ENCODE measurements around the gene C2orf92. TPM values are rescaled to one million over a fixed set of nuclear protein-coding genes. Genes with fewer than 3 reads are reported as not detected.

The C2orf92 gene
- total RNA-seq, 1 donor: 2.5 TPM

DNA sequence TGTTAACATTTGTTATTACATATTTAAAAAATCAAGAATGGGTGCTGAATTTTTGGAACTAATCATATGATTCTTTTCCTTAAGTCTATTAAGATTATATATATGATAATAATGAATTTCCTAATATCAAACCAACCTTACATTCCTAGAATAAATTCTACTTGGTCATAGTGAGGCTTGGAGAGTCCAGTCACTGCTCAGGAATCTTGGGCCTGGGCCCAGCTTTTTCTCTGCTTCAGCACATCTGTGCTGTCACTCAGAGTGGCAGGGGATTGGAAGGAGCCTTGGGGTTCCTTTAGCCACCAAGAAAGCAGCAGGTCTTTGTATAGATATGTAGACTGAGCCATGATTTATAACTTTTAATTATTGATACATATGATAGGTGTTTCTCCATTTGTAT lies 24.0 kb downstream of the C2orf92 start:
- H3K9me3 ChIP-seq (ENCODE audit: low read depth, low read length): no peaks in the 10 kb centered on the region
- DNase-seq (ENCODE audit: insufficient read length, low spot score, missing footprints): no peak
- H4K20me1 ChIP-seq (ENCODE audit: insufficient read depth, low read length): no peaks in the 10 kb centered on the region
- TF ChIP-seq CTCF (IDR thresholded peaks at IDR 0.05; ENCODE audit: extremely low read depth, low read depth, low read length): no peak
- no peaks in the 10 kb centered on the region for H3K27me3 ChIP-seq (ENCODE audit: insufficient read depth, low read length)
- H3K79me2 ChIP-seq (ENCODE audit: insufficient read depth, low read length): no peaks in the 10 kb centered on the region
- H3K4me3 ChIP-seq (ENCODE audit: insufficient read depth, low read length): no peak overlapping the region
- H3K4me1 ChIP-seq (ENCODE audit: insufficient read depth, low read length): no peaks in the 10 kb centered on the region
- H3K36me3 ChIP-seq (ENCODE audit: insufficient read depth, low read length): no peaks in the 10 kb centered on the region
- no peak overlapping the region for H3K4me2 ChIP-seq (ENCODE audit: insufficient read depth, low read length)
- no peak overlapping the region for H2AFZ ChIP-seq (ENCODE audit: low read length)
- no peak overlapping the region for H3K27ac ChIP-seq (ENCODE audit: low read depth, low read length)

DNA sequence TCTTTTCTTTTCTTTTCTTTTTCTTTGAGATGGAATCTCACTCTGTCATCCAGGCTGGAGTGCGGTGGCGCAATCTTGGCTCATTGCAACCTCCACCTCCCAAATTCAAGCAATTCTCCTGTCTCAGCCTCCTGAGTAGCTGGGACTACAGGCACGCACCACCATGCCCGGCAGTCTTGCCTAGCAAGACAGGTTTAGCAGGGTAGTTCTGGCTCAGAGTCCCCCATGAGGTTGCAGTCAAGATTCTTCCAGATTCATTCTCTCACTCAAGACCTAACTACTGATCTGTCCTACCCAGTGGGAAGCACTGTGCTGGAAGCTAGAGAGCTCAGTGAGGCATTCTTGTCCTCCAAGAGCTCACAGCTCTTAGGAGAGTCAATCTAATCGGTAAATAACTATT lies 26.2 kb downstream of the C2orf92 start:
- Histone ChIP-seq H3K27ac (ENCODE audit: low read depth, low read length) (no peak overlapping the region), H3K27me3 (ENCODE audit: insufficient read depth, low read length) (no peaks in the 10 kb centered on the region), H4K20me1 (ENCODE audit: insufficient read depth, low read length) (no peaks in the 10 kb centered on the region), H3K4me1 (ENCODE audit: insufficient read depth, low read length) (no peaks in the 10 kb centered on the region), H3K79me2 (ENCODE audit: insufficient read depth, low read length) (no peaks in the 10 kb centered on the region), H3K4me2 (ENCODE audit: insufficient read depth, low read length) (no peak overlapping the region), H3K4me3 (ENCODE audit: insufficient read depth, low read length) (no peak overlapping the region), H3K9me3 (ENCODE audit: low read depth, low read length) (no peaks in the 10 kb centered on the region), H3K36me3 (ENCODE audit: insufficient read depth, low read length) (no peaks in the 10 kb centered on the region), H2AFZ (ENCODE audit: low read length) (no peak overlapping the region)
- TF ChIP-seq CTCF (IDR thresholded peaks at IDR 0.05; ENCODE audit: extremely low read depth, low read depth, low read length): no peak
- DNase-seq (ENCODE audit: insufficient read length, low spot score, missing footprints): no peak

DNA sequence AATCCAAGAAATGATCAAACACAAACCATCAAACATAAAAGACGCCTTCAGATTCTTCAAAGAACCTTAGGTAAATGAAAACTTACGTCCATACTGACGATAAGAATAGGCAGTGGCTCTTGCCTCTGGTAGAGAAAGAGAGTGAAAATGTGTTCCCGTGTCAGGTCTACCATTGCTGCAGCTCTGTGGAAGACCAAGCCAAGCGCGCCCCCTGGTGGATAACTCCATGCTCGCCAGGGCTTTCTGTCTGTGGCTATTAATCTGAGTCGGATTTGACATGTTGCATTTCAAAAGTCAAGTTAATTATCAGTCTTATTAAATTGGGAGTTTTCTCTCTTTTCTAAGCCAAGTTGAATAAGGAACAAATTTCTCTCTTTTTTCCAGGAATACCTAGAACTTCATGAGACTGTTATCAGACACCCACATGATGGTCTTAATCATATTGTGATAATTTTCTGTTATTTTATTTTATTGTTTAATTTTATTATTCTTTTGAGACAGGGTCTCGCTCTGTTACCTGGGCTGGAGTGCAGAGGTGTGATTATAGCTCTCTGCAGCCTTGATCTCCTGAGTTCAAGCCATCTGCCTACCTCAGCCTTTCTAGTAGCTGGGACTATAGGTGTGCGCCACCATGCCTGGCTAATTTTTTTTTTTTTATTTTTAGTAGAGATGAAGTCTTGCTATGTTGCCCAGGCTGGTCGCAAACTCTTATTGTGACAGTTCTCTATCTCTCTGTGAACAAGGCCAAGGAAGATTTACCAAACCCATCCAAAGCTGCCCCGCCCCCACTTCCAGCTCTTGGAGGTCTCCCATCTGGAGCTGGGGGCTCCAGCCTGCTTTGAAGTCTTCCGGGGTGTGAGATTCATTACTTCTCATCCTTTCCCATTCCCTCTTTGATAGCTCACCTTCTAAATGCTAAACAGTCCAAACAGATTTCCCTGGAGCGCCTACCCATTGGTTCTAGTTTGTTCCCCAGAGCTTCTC lies 28.0 kb downstream of the C2orf92 start:
- no peaks in the 10 kb centered on the region for H3K36me3 ChIP-seq (ENCODE audit: insufficient read depth, low read length)
- peak; percentile 94 for TF ChIP-seq CTCF (IDR thresholded peaks at IDR 0.05; ENCODE audit: extremely low read depth, low read depth, low read length)
- H3K27me3 ChIP-seq (ENCODE audit: insufficient read depth, low read length): no peaks in the 10 kb centered on the region
- H3K4me2 ChIP-seq (ENCODE audit: insufficient read depth, low read length): peak overlapping the region; percentile 80
- peak overlapping the region; percentile 23 for H2AFZ ChIP-seq (ENCODE audit: low read length)
- no peaks in the 10 kb centered on the region for H3K9me3 ChIP-seq (ENCODE audit: low read depth, low read length)
- no peaks in the 10 kb centered on the region for H4K20me1 ChIP-seq (ENCODE audit: insufficient read depth, low read length)
- no peaks in the 10 kb centered on the region for H3K79me2 ChIP-seq (ENCODE audit: insufficient read depth, low read length)
- no peak overlapping the region for H3K27ac ChIP-seq (ENCODE audit: low read depth, low read length)
- peak; percentile 85 for DNase-seq (ENCODE audit: insufficient read length, low spot score, missing footprints)
- H3K4me1 ChIP-seq (ENCODE audit: insufficient read depth, low read length): peaks cover 11% of the 10 kb centered on the region
- peak overlapping the region; percentile 61 for H3K4me3 ChIP-seq (ENCODE audit: insufficient read depth, low read length)

- H3K27me3 ChIP-seq (ENCODE audit: insufficient read depth, low read length): no peaks in the 10 kb centered on the region
- no peaks in the 10 kb centered on the region for H4K20me1 ChIP-seq (ENCODE audit: insufficient read depth, low read length)
- peaks cover 11% of the 10 kb centered on the region for H3K4me1 ChIP-seq (ENCODE audit: insufficient read depth, low read length)
- no peak overlapping the region for H3K27ac ChIP-seq (ENCODE audit: low read depth, low read length)
- no peak overlapping the region for H3K4me3 ChIP-seq (ENCODE audit: insufficient read depth, low read length)
- no peak for DNase-seq (ENCODE audit: insufficient read length, low spot score, missing footprints)
- H3K4me2 ChIP-seq (ENCODE audit: insufficient read depth, low read length): no peak overlapping the region
- H3K9me3 ChIP-seq (ENCODE audit: low read depth, low read length): no peaks in the 10 kb centered on the region
- no peaks in the 10 kb centered on the region for H3K36me3 ChIP-seq (ENCODE audit: insufficient read depth, low read length)
- H2AFZ ChIP-seq (ENCODE audit: low read length): no peak overlapping the region
- H3K79me2 ChIP-seq (ENCODE audit: insufficient read depth, low read length): no peaks in the 10 kb centered on the region
- TF ChIP-seq CTCF (IDR thresholded peaks at IDR 0.05; ENCODE audit: extremely low read depth, low read depth, low read length): no peak
These were observed 29.0 kb downstream of the C2orf92 start for GRCh38 chr2:97698530-97698929.
